ENCODE results near the gene MPRIP.
"Not testable (repeated sequence)": the region's sequence is repeated elsewhere in the genome, so short reads cannot be mapped to it uniquely, and the experiment has no call there.

MPRIP gene

GRCh38 chr17:17191961-17192381, 149.7 kb downstream of the MPRIP start:
- H3K4me3 ChIP-seq (replicated peaks; ENCODE audit: low read depth, low read length), result no peak overlapping the region
- TF ChIP-seq CTCF (IDR thresholded peaks at IDR 0.05; ENCODE audit: insufficient read depth, low read length, poor library complexity, severe bottlenecking), result no peak
- H3K36me3 ChIP-seq (ENCODE audit: control insufficient read depth, insufficient read depth, low read length), result peaks cover 5% of the 10 kb centered on the region
- DNase-seq (ENCODE audit: extremely low read depth, insufficient read length), result no peak
- H3K27me3 ChIP-seq (replicated peaks; ENCODE audit: control insufficient read depth, insufficient read depth, low read length), result no peaks in the 10 kb centered on the region

GRCh38 chr17:17195466-17195865, 153.2 kb downstream of the MPRIP start:
- not testable (repeated sequence) for DNase-seq (ENCODE audit: extremely low read depth, insufficient read length); H3K36me3 ChIP-seq (ENCODE audit: control insufficient read depth, insufficient read depth, low read length); H3K4me3 ChIP-seq (replicated peaks; ENCODE audit: low read depth, low read length); H3K27me3 ChIP-seq (replicated peaks; ENCODE audit: control insufficient read depth, insufficient read depth, low read length)

GRCh38 chr17:17196776-17197175, 154.5 kb downstream of the MPRIP start:
- no peak for DNase-seq (ENCODE audit: extremely low read depth, insufficient read length)
- no peak for TF ChIP-seq CTCF (IDR thresholded peaks at IDR 0.05; ENCODE audit: insufficient read depth, low read length, poor library complexity, severe bottlenecking)
- Histone ChIP-seq H3K4me3 (replicated peaks; ENCODE audit: low read depth, low read length) (no peak overlapping the region), H3K36me3 (ENCODE audit: control insufficient read depth, insufficient read depth, low read length) (no peaks in the 10 kb centered on the region), H3K27me3 (replicated peaks; ENCODE audit: control insufficient read depth, insufficient read depth, low read length) (no peaks in the 10 kb centered on the region)

- Histone ChIP-seq H3K36me3 (ENCODE audit: control insufficient read depth, insufficient read depth, low read length) (peaks cover 1% of the 10 kb centered on the region), H3K27me3 (replicated peaks; ENCODE audit: control insufficient read depth, insufficient read depth, low read length) (no peaks in the 10 kb centered on the region), H3K4me3 (replicated peaks; ENCODE audit: low read depth, low read length) (no peak overlapping the region)
- no peak for TF ChIP-seq CTCF (IDR thresholded peaks at IDR 0.05; ENCODE audit: insufficient read depth, low read length, poor library complexity, severe bottlenecking)
- DNase-seq (ENCODE audit: extremely low read depth, insufficient read length), result no peak
Measured at GRCh38 chr17:17198281-17198680, 156.0 kb downstream of the MPRIP start.

GRCh38 chr17:17200311-17200710, 158.1 kb downstream of the MPRIP start:
- peaks cover 1% of the 10 kb centered on the region for H3K36me3 ChIP-seq (ENCODE audit: control insufficient read depth, insufficient read depth, low read length)
- no peak overlapping the region for H3K4me3 ChIP-seq (replicated peaks; ENCODE audit: low read depth, low read length)
- DNase-seq (ENCODE audit: extremely low read depth, insufficient read length), result no peak
- no peak for TF ChIP-seq CTCF (IDR thresholded peaks at IDR 0.05; ENCODE audit: insufficient read depth, low read length, poor library complexity, severe bottlenecking)
- no peaks in the 10 kb centered on the region for H3K27me3 ChIP-seq (replicated peaks; ENCODE audit: control insufficient read depth, insufficient read depth, low read length)

- no peak overlapping the region for H3K4me3 ChIP-seq (replicated peaks; ENCODE audit: low read depth, low read length)
- TF ChIP-seq CTCF (IDR thresholded peaks at IDR 0.05; ENCODE audit: insufficient read depth, low read length, poor library complexity, severe bottlenecking), result no peak
- H3K36me3 ChIP-seq (ENCODE audit: control insufficient read depth, insufficient read depth, low read length), result peaks cover 1% of the 10 kb centered on the region
- no peak for DNase-seq (ENCODE audit: extremely low read depth, insufficient read length)
- H3K27me3 ChIP-seq (replicated peaks; ENCODE audit: control insufficient read depth, insufficient read depth, low read length), result no peaks in the 10 kb centered on the region
Measured at GRCh38 chr17:17200831-17201230, 158.6 kb downstream of the MPRIP start.
